ENCODE measurements around the gene AQP10. TPM values are rescaled to one million over a fixed set of nuclear protein-coding genes. Genes with fewer than 3 reads are reported as not detected.

Gene AQP10
- total RNA-seq, 2 experiments from 2014 or later: not detected

GRCh38 chr1:154342836-154343472 is 22.1 kb downstream of the AQP10 start:
- peak; percentile 97 for ATAC-seq (ENCODE audit: low read depth)

DNA sequence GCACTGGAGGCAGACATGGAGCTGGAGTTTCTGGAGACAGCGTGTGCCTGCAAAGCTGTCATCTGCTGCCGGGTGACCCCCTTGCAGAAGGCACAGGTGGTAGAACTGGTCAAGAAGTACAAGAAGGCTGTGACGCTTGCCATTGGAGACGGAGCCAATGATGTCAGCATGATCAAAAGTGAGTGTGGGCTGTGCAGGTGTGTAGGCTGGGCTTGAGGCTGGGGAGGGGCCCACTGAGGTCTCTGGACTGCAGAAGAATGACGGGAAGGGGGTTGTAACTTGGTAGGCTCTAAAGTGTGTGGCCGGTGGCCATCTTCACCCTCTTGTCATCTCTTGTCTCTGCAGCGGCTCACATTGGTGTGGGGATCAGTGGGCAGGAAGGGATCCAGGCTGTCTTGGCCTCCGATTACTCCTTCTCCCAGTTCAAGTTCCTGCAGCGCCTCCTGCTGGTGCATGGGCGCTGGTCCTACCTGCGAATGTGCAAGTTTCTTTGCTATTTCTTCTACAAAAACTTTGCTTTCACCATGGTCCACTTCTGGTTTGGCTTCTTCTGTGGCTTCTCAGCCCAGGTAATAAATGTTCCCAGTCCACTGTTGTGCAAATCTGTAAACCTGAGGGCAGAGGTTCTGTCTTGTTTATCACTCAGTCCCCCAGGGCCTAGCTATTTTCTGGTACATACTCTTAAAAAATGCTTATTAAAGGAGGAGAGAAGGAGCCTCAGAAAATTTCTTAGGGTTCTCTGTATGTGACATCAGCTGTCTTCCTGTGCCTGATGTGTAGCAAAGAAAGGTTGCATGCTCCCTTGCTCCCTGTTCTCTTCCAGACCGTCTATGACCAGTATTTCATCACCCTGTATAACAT is 24.3 kb downstream of the AQP10 start:
- no peaks in the 10 kb centered on the region for H3K27me3 Mint-ChIP-seq
- no peak overlapping the region for H3K4me3 Mint-ChIP-seq
- POLR2A ChIA-PET: interaction anchor here (0.6 to 4.6 kb wide), 5 partner anchors 9 to 163 kb away, joined by 3 to 33 read pairs (median 4); partner anchors contain the start of gene ATP8B2
- peak overlapping the region; percentile 12 for H3K27ac Mint-ChIP-seq
- H3K4me1 Mint-ChIP-seq: peaks cover 43% of the 10 kb centered on the region
- H3K36me3 Mint-ChIP-seq: peaks cover 59% of the 10 kb centered on the region
- no peaks in the 10 kb centered on the region for H3K9me3 Mint-ChIP-seq
- ATAC-seq (ENCODE audit: low read depth): no peak
- DNase-seq: peak; percentile 79

More at GRCh38 chr1:154342836-154343472, 22.1 kb downstream of the AQP10 start:
- Mint-ChIP-seq H3K4me3 (peak overlapping the region; percentile 70), H3K27ac (peak overlapping the region; percentile 83), H3K9me3 (no peaks in the 10 kb centered on the region), H3K36me3 (peaks cover 69% of the 10 kb centered on the region), H3K27me3 (no peaks in the 10 kb centered on the region), H3K4me1 (peaks cover 55% of the 10 kb centered on the region)
- POLR2A ChIA-PET: interaction anchor here (0.7 to 4.6 kb wide), 7 partner anchors 9 to 197 kb away, joined by 3 to 33 read pairs (median 4); partner anchors contain the start of gene ATP8B2
- DNase-seq: peak; percentile 82

DNA sequence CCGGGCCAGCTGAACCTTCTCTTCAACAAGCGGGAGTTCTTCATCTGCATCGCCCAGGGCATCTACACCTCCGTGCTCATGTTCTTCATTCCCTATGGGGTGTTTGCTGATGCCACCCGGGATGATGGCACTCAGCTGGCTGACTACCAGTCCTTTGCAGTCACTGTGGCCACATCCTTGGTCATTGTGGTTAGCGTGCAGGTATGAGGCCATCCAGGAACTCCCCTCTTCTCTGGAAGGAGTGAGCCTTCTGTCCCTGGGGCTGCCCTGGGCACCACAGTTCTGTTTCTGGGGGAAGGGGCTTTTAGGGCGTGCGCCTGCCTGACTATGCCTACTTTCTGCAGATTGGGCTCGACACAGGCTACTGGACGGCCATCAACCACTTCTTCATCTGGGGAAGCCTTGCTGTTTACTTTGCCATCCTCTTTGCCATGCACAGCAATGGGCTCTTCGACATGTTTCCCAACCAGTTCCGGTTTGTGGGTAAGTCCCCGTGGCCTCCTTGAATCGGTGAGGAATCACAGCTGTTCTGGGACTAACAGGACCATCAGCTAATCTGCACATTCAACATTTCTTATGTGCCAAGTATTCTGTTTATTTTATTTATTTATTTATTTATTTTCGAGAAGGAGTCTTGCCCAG is 25.5 kb downstream of the AQP10 start:
- Mint-ChIP-seq H3K4me3 (no peak overlapping the region), H3K27me3 (no peaks in the 10 kb centered on the region), H3K9me3 (no peaks in the 10 kb centered on the region)

DNA sequence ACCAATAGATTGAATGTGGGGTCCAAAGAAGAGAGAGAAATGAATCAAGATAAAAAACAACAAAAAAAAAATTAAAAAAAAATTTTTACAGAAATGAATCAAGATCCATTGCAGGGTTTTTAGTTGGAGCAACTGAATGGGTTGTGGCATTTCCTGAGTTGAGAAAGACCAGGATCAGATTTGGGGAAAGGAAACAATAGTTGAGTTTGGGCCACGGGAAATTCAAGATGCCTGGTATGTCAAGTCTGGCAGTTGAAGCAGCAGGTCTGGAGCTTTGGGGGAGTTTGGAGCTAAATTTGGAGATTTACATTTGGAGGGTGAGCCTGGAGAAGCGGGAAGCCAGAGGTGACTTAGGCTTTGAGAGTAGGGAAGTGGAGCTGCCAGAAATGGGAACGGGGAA is 27.1 kb downstream of the AQP10 start:
- no peak for ATAC-seq (ENCODE audit: low read depth)
- H3K9me3 Mint-ChIP-seq: no peaks in the 10 kb centered on the region
- no peak for DNase-seq
- H3K4me1 Mint-ChIP-seq: peaks cover 32% of the 10 kb centered on the region
- peaks cover 35% of the 10 kb centered on the region for H3K36me3 Mint-ChIP-seq
- peaks cover 8% of the 10 kb centered on the region for H3K27me3 Mint-ChIP-seq
- H3K4me3 Mint-ChIP-seq: no peak overlapping the region
- POLR2A ChIA-PET: interaction anchor here (0.5 to 0.6 kb wide), 2 partner anchors 43 to 79 kb away, joined by 4 to 6 read pairs; no protein-coding TSS in a partner anchor
- no peak overlapping the region for H3K27ac Mint-ChIP-seq

More for the DNA sequence above, 25.5 kb downstream of the AQP10 start:
- Mint-ChIP-seq H3K4me1 (peaks cover 37% of the 10 kb centered on the region), H3K27ac (no peak overlapping the region), H3K36me3 (peaks cover 47% of the 10 kb centered on the region)
- DNase-seq: no peak
- no peak for ATAC-seq (ENCODE audit: low read depth)
- POLR2A ChIA-PET: interaction anchor here (2.3 kb wide), 1 partner anchor 21 kb away, joined by 8 read pairs; the partner anchor contains the start of gene ATP8B2

GRCh38 chr1:154348429-154349076 is 27.7 kb downstream of the AQP10 start:
- Mint-ChIP-seq H3K4me1 (peaks cover 33% of the 10 kb centered on the region), H3K9me3 (no peaks in the 10 kb centered on the region), H3K27ac (no peak overlapping the region), H3K27me3 (peaks cover 13% of the 10 kb centered on the region), H3K4me3 (no peak overlapping the region), H3K36me3 (peaks cover 32% of the 10 kb centered on the region)
- no peak for DNase-seq
- POLR2A ChIA-PET: interaction anchor here (0.5 kb wide), 1 partner anchor 15 kb away, joined by 3 read pairs; no protein-coding TSS in a partner anchor
- no peak for ATAC-seq (ENCODE audit: low read depth)

- DNase-seq: no peak
- POLR2A ChIA-PET: interaction anchor here (0.5 kb wide), 1 partner anchor 16 kb away, joined by 3 read pairs; no protein-coding TSS in a partner anchor
- H3K36me3 Mint-ChIP-seq: peaks cover 26% of the 10 kb centered on the region
- no peaks in the 10 kb centered on the region for H3K9me3 Mint-ChIP-seq
- H3K4me3 Mint-ChIP-seq: no peak overlapping the region
- H3K4me1 Mint-ChIP-seq: peaks cover 34% of the 10 kb centered on the region
- H3K27ac Mint-ChIP-seq: no peak overlapping the region
- H3K27me3 Mint-ChIP-seq: peaks cover 19% of the 10 kb centered on the region
- no peak for ATAC-seq (ENCODE audit: low read depth)
Observed at GRCh38 chr1:154349121-154349520, 28.2 kb downstream of the AQP10 start.

GRCh38 chr1:154350383-154350782 is 29.5 kb downstream of the AQP10 start:
- POLR2A ChIA-PET: no interaction called here
- Mint-ChIP-seq H3K27me3 (peaks cover 21% of the 10 kb centered on the region), H3K4me3 (no peak overlapping the region), H3K4me1 (peaks cover 27% of the 10 kb centered on the region), H3K36me3 (peaks cover 16% of the 10 kb centered on the region), H3K27ac (no peak overlapping the region), H3K9me3 (no peaks in the 10 kb centered on the region)
- ATAC-seq (ENCODE audit: low read depth) (no peak), DNase-seq (no peak)

GRCh38 chr1:154351363-154352068 is 30.6 kb downstream of the AQP10 start:
- Mint-ChIP-seq H3K9me3 (no peaks in the 10 kb centered on the region), H3K27ac (no peak overlapping the region)

DNA sequence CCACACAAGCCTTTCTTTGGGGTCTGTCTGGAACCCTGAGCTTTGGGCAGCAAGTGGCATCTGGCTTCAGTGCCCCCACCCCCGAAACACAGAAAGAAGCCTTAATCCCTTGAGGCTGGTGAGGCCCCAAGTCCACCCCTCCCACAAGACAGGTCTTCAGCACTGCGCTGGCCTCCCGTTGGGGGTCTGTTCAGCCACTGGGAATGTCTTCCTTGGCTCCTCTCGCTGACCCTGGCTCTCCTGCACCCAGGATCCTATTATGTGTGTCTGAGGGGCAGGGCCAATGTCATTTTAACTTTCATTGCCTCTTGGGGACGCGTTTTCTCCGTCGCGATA is 31.3 kb downstream of the AQP10 start:
- Mint-ChIP-seq H3K36me3 (peaks cover 9% of the 10 kb centered on the region), H3K4me3 (peak overlapping the region; percentile 83), H3K27me3 (peaks cover 21% of the 10 kb centered on the region), H3K4me1 (peaks cover 19% of the 10 kb centered on the region), H3K27ac (no peak overlapping the region), H3K9me3 (no peaks in the 10 kb centered on the region)
- DNase-seq (no peak), ATAC-seq (ENCODE audit: low read depth) (no peak)
- POLR2A ChIA-PET: interaction anchor here (1.3 kb wide), 1 partner anchor 17 kb away, joined by 4 read pairs; no protein-coding TSS in a partner anchor

More at GRCh38 chr1:154351363-154352068, 30.6 kb downstream of the AQP10 start:
- DNase-seq (no peak), ATAC-seq (ENCODE audit: low read depth) (no peak)
- H3K27me3 Mint-ChIP-seq: peaks cover 21% of the 10 kb centered on the region
- H3K4me3 Mint-ChIP-seq: no peak overlapping the region
- peaks cover 23% of the 10 kb centered on the region for H3K4me1 Mint-ChIP-seq
- POLR2A ChIA-PET: no interaction called here
- peaks cover 11% of the 10 kb centered on the region for H3K36me3 Mint-ChIP-seq

- peaks cover 21% of the 10 kb centered on the region for H3K27me3 Mint-ChIP-seq
- no peaks in the 10 kb centered on the region for H3K9me3 Mint-ChIP-seq
- POLR2A ChIA-PET: interaction anchor here (0.6 to 1.3 kb wide), 2 partner anchors 17 to 169 kb away, joined by 4 read pairs; no protein-coding TSS in a partner anchor
- DNase-seq (no peak), ATAC-seq (ENCODE audit: low read depth) (peak; percentile 55)
- peaks cover 19% of the 10 kb centered on the region for H3K4me1 Mint-ChIP-seq
- peak overlapping the region; percentile 83 for H3K4me3 Mint-ChIP-seq
- H3K36me3 Mint-ChIP-seq: peaks cover 6% of the 10 kb centered on the region
- H3K27ac Mint-ChIP-seq: peak overlapping the region; percentile 41
Observed at GRCh38 chr1:154352581-154353459, 31.9 kb downstream of the AQP10 start.

DNA sequence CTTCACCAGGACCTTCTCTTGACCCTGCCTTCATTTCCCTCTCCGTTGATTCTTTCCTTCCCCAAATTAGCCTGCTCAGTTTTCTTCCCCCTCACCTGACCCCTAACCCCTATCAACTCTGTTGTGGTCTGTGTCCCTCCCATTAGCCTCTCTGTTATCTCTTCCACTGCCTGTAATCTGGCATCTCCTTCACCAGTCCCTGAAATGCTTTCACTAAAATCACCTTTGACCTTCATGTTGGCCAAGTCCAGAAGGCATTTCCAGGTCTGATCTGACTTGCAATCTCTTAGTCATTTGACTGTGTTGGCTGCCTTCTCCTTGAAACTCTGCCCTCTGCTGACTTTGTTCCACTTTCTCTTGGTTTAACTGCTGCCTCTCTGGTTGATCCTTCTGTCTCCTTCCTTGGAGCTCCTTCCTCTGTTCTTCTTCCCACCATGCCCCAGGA is 32.6 kb downstream of the AQP10 start:
- peaks cover 19% of the 10 kb centered on the region for H3K4me1 Mint-ChIP-seq

More for the DNA sequence above, 32.6 kb downstream of the AQP10 start:
- Mint-ChIP-seq H3K27me3 (peaks cover 21% of the 10 kb centered on the region), H3K36me3 (peaks cover 6% of the 10 kb centered on the region), H3K4me3 (peak overlapping the region; percentile 83), H3K27ac (no peak overlapping the region), H3K9me3 (no peaks in the 10 kb centered on the region)
- no peak for DNase-seq
- ATAC-seq (ENCODE audit: low read depth): peak; percentile 49
- POLR2A ChIA-PET: interaction anchor here (1.3 kb wide), 1 partner anchor 18 kb away, joined by 4 read pairs; no protein-coding TSS in a partner anchor

Data from activated naive CD8-positive, alpha-beta T cell treated with anti-CD3 and anti-CD28 coated beads, Interleukin-2, amount 10 ng/mL, durations not matched to agents 7 days and 5 days (primary cell).